DOHH2 (cell line): ENCODE results near the gene FCER1G.

Experiments used
- H3F3A ChIP-seq: fragments of 200-600 bp; sonication (generic), shearing (Covaris generic); 2 replicates; pipeline ENCODE4 v1.6.0; 2016; ENCODE audit warnings: antibody characterized with exemption, mild to moderate bottlenecking; ENCODE audit not compliant: control insufficient read depth, insufficient read depth
- H3K27ac ChIP-seq: fragments of 200-600 bp; sonication (generic); 2 replicates; pipeline ENCODE4 v1.5.1; 2014; ENCODE audit warnings: low read depth, mild to moderate bottlenecking, low read length, moderate library complexity
- H3K27me3 ChIP-seq: fragments of 200-600 bp; sonication (generic); 2 replicates; pipeline ENCODE4 v1.6.1; 2014; ENCODE audit warnings: mild to moderate bottlenecking, low read length, mixed read lengths; ENCODE audit not compliant: control insufficient read depth
- H3K36me3 ChIP-seq: fragments of 200-600 bp; sonication (generic); 2 replicates; pipeline ENCODE4 v1.6.1; 2014; ENCODE audit warnings: mild to moderate bottlenecking, low read length, moderate library complexity, mixed read lengths; ENCODE audit not compliant: control insufficient read depth
- H3K4me1 ChIP-seq: fragments of 200-600 bp; sonication (generic); 2 replicates; pipeline ENCODE4 v1.6.1; 2014; ENCODE audit warnings: mild to moderate bottlenecking, low read length, mixed read lengths; ENCODE audit not compliant: control insufficient read depth
- H3K4me2 ChIP-seq: fragments of 200-600 bp; sonication (generic); 2 replicates; pipeline ENCODE4 v1.6.0; 2014; ENCODE audit warnings: mild to moderate bottlenecking, low read length, moderate library complexity
- H3K4me3 ChIP-seq: fragments of 200-600 bp; sonication (generic); 2 replicates; pipeline ENCODE4 v1.5.1; 2014; ENCODE audit warnings: mild to moderate bottlenecking, low read length, mixed read lengths
- H3K79me2 ChIP-seq: fragments of 200-600 bp; sonication (generic); 2 replicates; pipeline ENCODE4 v1.6.1; 2014; ENCODE audit warnings: mild to moderate bottlenecking, low read length, mixed read lengths; ENCODE audit not compliant: control insufficient read depth
- H3K9me2 ChIP-seq: fragments of 200-600 bp; sonication (generic); replicated peaks from 2 replicates; pipeline ENCODE4 v1.6.1; 2014; ENCODE audit warnings: mild to moderate bottlenecking, low read length, mixed read lengths; ENCODE audit not compliant: control insufficient read depth
- H3K9me3 ChIP-seq: fragments of 200-600 bp; sonication (generic); 2 replicates; pipeline ENCODE4 v1.6.1; 2014; ENCODE audit warnings: antibody characterized with exemption, low read length, mixed read lengths; ENCODE audit not compliant: control insufficient read depth, insufficient read depth
- H4K20me1 ChIP-seq: fragments of 200-600 bp; sonication (generic); 2 replicates; pipeline ENCODE4 v1.6.0; 2014; ENCODE audit warnings: low read depth, mild to moderate bottlenecking, antibody characterized with exemption, low read length, moderate library complexity; ENCODE audit not compliant: control insufficient read depth, insufficient read depth
- CTCF ChIP-seq: fragments of 200-600 bp; sonication (generic); IDR thresholded peaks from one replicate; pipeline ENCODE4 v1.5.1; 2014; ENCODE audit warnings: antibody characterized with exemption, mild to moderate bottlenecking, low read depth, low read length; ENCODE audit not compliant: poor library complexity, severe bottlenecking
- EZH2phosphoT487 ChIP-seq: fragments of 200-600 bp; sonication (generic); IDR thresholded peaks from 2 replicates; pipeline ENCODE4 v1.6.1; 2017; ENCODE audit warnings: borderline replicate concordance, mild to moderate bottlenecking, antibody characterized with exemption, low read length, moderate library complexity, mixed read lengths

Gene FCER1G

GRCh38 chr1:161168906-161169305 lies 46.2 kb upstream of the FCER1G start:
- no peaks in the 10 kb centered on the region for H3K27me3 ChIP-seq
- H3K4me1 ChIP-seq: peaks cover 20% of the 10 kb centered on the region
- H3K9me3 ChIP-seq: no peaks in the 10 kb centered on the region
- H3K4me2 ChIP-seq: no peak overlapping the region
- no peak overlapping the region for H3K4me3 ChIP-seq
- peaks cover 57% of the 10 kb centered on the region for H3K36me3 ChIP-seq
- H4K20me1 ChIP-seq: no peaks in the 10 kb centered on the region
- no peaks in the 10 kb centered on the region for H3F3A ChIP-seq
- no peaks in the 10 kb centered on the region for H3K9me2 ChIP-seq
- H3K79me2 ChIP-seq: peaks cover 8% of the 10 kb centered on the region
- H3K27ac ChIP-seq: no peak overlapping the region
- no peak for TF ChIP-seq EZH2phosphoT487
- no peak for TF ChIP-seq CTCF

GRCh38 chr1:161171191-161171590 lies 43.9 kb upstream of the FCER1G start:
- H3K9me2 ChIP-seq: no peaks in the 10 kb centered on the region
- no peaks in the 10 kb centered on the region for H3F3A ChIP-seq
- no peak overlapping the region for H3K4me3 ChIP-seq
- H3K79me2 ChIP-seq: peaks cover 14% of the 10 kb centered on the region
- TF ChIP-seq EZH2phosphoT487 (no peak), CTCF (no peak)
- no peaks in the 10 kb centered on the region for H3K9me3 ChIP-seq
- H4K20me1 ChIP-seq: no peaks in the 10 kb centered on the region
- H3K4me1 ChIP-seq: peaks cover 12% of the 10 kb centered on the region
- H3K27me3 ChIP-seq: no peaks in the 10 kb centered on the region
- H3K36me3 ChIP-seq: peaks cover 62% of the 10 kb centered on the region
- no peak overlapping the region for H3K27ac ChIP-seq
- no peak overlapping the region for H3K4me2 ChIP-seq

GRCh38 chr1:161171696-161172095 lies 43.4 kb upstream of the FCER1G start:
- Histone ChIP-seq H3K27me3 (no peaks in the 10 kb centered on the region), H3K4me2 (no peak overlapping the region), H3K36me3 (peaks cover 62% of the 10 kb centered on the region), H3K9me3 (no peaks in the 10 kb centered on the region), H3K4me3 (no peak overlapping the region), H4K20me1 (no peaks in the 10 kb centered on the region), H3K79me2 (peaks cover 17% of the 10 kb centered on the region), H3K27ac (no peak overlapping the region), H3K4me1 (peaks cover 18% of the 10 kb centered on the region), H3F3A (no peaks in the 10 kb centered on the region), H3K9me2 (no peaks in the 10 kb centered on the region)
- TF ChIP-seq EZH2phosphoT487: no peak

- H3K9me2 ChIP-seq: no peaks in the 10 kb centered on the region
- no peak overlapping the region for H3K4me2 ChIP-seq
- H3K27me3 ChIP-seq: no peaks in the 10 kb centered on the region
- H3K27ac ChIP-seq: no peak overlapping the region
- H3K4me3 ChIP-seq: no peak overlapping the region
- H3K79me2 ChIP-seq: peaks cover 16% of the 10 kb centered on the region
- TF ChIP-seq EZH2phosphoT487 (no peak), CTCF (no peak)
- peaks cover 13% of the 10 kb centered on the region for H3K4me1 ChIP-seq
- no peaks in the 10 kb centered on the region for H3F3A ChIP-seq
- H3K36me3 ChIP-seq: peaks cover 62% of the 10 kb centered on the region
- H3K9me3 ChIP-seq: no peaks in the 10 kb centered on the region
- no peaks in the 10 kb centered on the region for H4K20me1 ChIP-seq
These were observed 42.7 kb upstream of the FCER1G start for GRCh38 chr1:161172349-161172748.
